ENCODE measurements around the gene REX1BD. TPM values are rescaled to one million over a fixed set of nuclear protein-coding genes. Genes with fewer than 3 reads are reported as not detected.

REX1BD gene
- total RNA-seq, 1 experiment from 2014 or later: 72.3 TPM

GRCh38 chr19:18617562-18617961 is 29.0 kb downstream of the REX1BD start:
- H3K14ac ChIP-seq (ENCODE audit: insufficient read depth, low read length): no peak overlapping the region
- no peak overlapping the region for H4K91ac ChIP-seq (ENCODE audit: insufficient read length, low read depth, low read length)
- no peak overlapping the region for H2BK12ac ChIP-seq (ENCODE audit: insufficient read length, low read depth, low read length)
- peaks cover 7% of the 10 kb centered on the region for H3K23me2 ChIP-seq (ENCODE audit: insufficient read length, low read depth, low read length, poor library complexity, severe bottlenecking)
- no peak overlapping the region for H2BK20ac ChIP-seq (ENCODE audit: low read depth, low read length, poor library complexity, severe bottlenecking)
- no peaks in the 10 kb centered on the region for H3K79me1 ChIP-seq (ENCODE audit: insufficient read depth, low read depth, low read length, poor library complexity, severe bottlenecking)
- H3T11ph ChIP-seq (ENCODE audit: low read length): no peak overlapping the region
- no peaks in the 10 kb centered on the region for H3K4me1 ChIP-seq (ENCODE audit: insufficient read depth, low read length)
- no peak overlapping the region for H3K9ac ChIP-seq (ENCODE audit: extremely low read depth, insufficient read length, low read length)
- DNase-seq: no peak
- H3K27ac Mint-ChIP-seq: no peak overlapping the region
- no peak overlapping the region for H4K5ac ChIP-seq (ENCODE audit: insufficient read length, low read depth, low read length)
- H3K4ac ChIP-seq (ENCODE audit: low read depth, low read length): no peak overlapping the region
- no peak overlapping the region for H3K18ac ChIP-seq (ENCODE audit: insufficient read length, low read depth, low read length)
- H2BK5ac ChIP-seq (ENCODE audit: insufficient read length, low read length): no peak overlapping the region
- H3K56ac ChIP-seq (ENCODE audit: insufficient read length, low read depth, low read length): no peak overlapping the region
- no peak overlapping the region for H2BK15ac ChIP-seq (ENCODE audit: low read depth, low read length)
- H3K79me2 ChIP-seq (ENCODE audit: insufficient read depth, low read length): no peaks in the 10 kb centered on the region
- peaks cover 71% of the 10 kb centered on the region for H3K27me3 Mint-ChIP-seq (ENCODE audit: low read depth)
- no peaks in the 10 kb centered on the region for H4K20me1 ChIP-seq (ENCODE audit: control insufficient read depth, insufficient read depth, insufficient read length)
- H3K4me3 Mint-ChIP-seq: no peak overlapping the region
- no peak overlapping the region for H2BK120ac ChIP-seq (ENCODE audit: low read depth, low read length, poor library complexity, severe bottlenecking)
- no peak overlapping the region for H3K4me2 ChIP-seq (ENCODE audit: insufficient read depth, insufficient read length, low read length)
- peaks cover 5 to 6% of the 10 kb centered on the region in 2 experiments; a peak in 4 of 5 replicates for H3K9me3 Mint-ChIP-seq
- H3K23ac ChIP-seq (ENCODE audit: insufficient read length, low read depth, low read length): no peak overlapping the region
- H2AK5ac ChIP-seq (ENCODE audit: insufficient read length, low read length): no peak overlapping the region
- no peaks in the 10 kb centered on the region for H3K9me3 ChIP-seq (ENCODE audit: control insufficient read depth, low read depth, low read length)
- H3K27me3 ChIP-seq (ENCODE audit: insufficient read depth, low read length): peaks cover 21% of the 10 kb centered on the region
- H3K27ac ChIP-seq (ENCODE audit: insufficient read length, low read depth, low read length): no peak overlapping the region
- TF ChIP-seq CTCF (conservative IDR thresholded peaks at IDR 0.05): no peak
- H3K4me1 Mint-ChIP-seq: peaks cover 8 to 12% of the 10 kb centered on the region in 2 experiments
- H4K8ac ChIP-seq (replicated peaks; ENCODE audit: insufficient read length, low read depth, low read length): no peak overlapping the region
- H2AFZ ChIP-seq (ENCODE audit: low read length): no peak overlapping the region
- peaks cover 0 to 7% (median 4%) of the 10 kb centered on the region in 3 experiments; a peak in 5 of 7 replicates for H3K36me3 Mint-ChIP-seq (ENCODE audit: insufficient read depth in 1 of 3, low read depth in 3 of 3)

All from H9 (cell line).